ENCODE measurements around the gene MINDY4B. TPM values are rescaled to one million over a fixed set of nuclear protein-coding genes. Genes with fewer than 3 reads are reported as not detected.

MINDY4B gene
- total RNA-seq: not detected

DNA sequence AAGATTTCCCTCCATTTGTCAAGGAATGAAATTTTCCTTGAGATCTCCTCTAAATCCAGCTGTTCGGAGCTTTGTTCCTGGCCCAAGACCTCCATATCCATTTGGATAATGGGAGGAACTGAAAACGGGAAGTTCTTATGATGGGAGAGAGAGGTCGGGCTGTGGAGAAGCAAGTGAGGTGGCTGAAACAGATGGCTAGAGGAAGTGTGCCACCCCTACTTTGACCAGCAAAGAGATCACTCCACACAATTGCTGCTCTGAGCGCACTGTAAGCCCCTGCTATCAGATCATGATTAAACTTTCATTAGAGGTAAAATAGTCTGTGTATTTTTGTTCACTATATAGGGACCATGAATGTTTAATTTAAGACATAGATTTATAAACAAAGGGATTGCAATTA is at the start of gene MINDY4B:
Gene MINDY4B (minus strand): TSS at position 101 of the 400 bp plus-strand sequence. CDS start 0 bp downstream, at position 101.
- DNase-seq: no peak

DNA sequence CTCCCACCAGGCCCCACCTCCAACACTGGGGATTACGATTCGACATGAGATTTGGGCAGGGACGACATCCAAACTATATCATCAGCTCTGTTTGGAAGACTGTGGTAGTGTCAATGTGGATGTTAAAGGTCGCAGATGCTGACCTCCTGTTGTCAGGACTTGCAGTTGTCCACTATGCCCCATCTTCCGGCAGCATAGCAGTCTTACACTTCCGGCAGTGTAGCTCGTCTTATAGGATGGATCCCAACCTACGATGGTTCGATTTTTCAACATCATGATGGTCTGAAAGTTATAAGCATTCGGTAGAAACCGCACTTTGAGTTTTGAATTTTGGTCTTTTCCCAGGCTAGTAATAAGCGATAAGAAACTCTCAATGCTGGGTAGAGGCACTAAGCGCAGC is 46.7 kb upstream of the MINDY4B start:
- DNase-seq: no peak

DNA sequence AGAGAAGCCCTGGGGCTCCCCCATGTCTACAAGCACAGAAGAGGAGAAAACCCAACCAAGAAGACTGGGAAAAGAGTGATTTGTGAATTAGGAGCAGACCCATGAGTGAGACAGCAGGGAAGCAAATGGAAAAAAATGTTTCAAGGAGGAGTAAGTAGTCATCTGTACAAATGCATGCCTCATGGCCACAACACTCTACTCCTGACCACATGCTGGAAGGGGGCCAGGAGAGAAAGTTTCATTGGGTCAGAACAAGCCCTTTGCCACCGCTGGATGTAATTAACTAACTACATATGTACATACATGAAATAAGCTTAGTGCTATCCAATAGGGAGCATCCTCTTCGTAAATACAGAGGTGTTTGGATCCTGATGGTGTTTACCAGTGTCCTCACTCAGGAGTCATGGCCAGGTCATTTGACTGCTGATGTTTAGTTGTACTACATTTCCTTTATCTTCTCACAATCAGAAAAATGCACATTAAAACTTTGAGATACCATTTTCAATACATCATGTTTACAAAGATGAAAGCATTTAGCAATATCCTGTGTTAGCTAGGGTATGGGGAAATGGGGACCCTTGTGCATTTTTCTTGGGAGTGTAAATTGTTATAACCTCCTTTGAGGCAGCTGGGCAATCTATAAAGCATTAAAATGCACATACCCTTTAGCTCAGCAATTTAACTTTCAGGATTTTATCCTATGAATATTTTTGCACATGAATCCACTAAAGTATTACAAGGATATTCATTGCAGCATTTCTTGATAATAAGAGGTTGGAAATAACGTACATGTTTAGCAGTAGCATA is 40.2 kb upstream of the MINDY4B start:
- DNase-seq: no peak

DNA sequence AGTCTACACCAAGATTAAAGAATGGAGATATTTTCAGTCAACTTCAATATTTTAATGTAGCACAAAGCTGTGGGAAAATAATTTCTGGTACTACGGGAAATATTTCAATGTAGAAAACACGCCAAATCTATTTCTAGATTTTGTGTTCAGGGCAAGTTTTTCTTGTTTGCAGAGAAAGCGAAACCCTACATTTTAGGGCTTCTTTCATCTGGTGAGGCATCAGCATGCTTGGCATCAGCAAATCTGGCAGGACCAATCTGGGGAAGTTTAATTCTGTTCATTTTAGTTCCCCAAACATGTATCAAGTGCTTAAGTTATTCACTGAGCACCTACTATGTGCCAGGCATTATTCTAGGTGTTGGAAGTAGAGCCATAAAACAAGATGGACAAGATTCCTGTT is 37.0 kb upstream of the MINDY4B start:
- DNase-seq: no peak

DNA sequence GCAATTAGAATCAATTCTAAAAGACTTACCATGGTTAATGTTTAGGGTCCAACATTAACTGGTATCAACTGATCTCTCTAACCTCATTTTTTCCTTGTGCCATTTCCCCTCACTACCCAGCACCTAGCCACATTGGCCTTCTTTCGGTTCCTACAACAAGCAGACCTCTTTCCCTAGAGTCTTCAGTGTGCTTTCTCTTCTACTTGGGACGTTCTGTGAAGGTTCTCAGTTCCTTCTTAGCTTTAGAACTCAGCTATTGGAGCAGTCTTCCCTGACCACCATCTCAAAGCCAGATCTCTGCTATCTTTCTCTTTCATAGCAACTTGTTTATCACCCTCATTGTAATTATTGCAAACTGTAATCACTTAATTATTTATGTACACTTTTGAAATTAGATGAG is 31.5 kb upstream of the MINDY4B start:
- no peak for DNase-seq

DNA sequence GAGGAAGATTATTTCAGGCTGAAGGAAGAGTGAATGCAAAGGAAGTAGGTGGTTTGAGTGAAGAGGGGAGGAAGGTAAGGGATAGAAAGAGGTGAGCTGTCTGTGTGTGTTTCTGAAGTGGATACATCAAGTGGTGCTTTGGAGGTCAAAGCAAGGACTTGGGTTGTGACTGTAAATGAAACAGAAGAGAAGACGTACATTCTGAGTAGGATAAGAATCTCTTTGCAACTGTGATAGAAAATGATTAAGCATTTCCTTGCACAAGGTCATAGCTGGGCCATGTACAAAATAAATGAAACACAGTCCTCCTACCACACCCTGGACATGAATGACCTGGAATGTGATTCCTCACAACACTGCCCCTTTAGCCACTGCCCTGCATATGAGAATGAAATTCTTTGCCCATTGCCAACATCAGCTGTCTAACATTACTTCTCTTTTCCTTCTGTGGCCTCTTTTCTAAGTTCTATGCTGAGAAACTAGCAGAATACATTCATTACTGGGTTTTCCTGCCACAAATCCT is 28.3 kb upstream of the MINDY4B start:
- no peak for DNase-seq

DNA sequence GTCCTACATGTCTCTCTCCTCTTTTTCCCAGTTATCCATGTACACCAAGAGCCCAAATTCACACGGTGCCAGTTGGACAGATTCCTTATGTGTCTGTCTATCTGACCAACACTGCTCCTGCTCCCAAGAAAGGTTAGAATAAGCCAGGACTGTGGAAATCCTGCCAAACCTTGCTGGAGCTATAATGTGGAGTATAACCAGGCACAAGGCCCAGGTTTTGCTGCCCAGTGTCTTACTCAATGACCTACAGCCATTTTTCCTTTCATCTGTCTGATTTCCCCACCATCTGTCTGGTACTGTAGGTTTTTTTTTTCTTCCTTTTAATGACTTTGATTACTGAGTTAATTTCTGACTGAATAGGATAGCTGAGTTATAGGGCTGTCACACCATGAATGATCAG is 26.5 kb upstream of the MINDY4B start:
- DNase-seq: no peak

DNA sequence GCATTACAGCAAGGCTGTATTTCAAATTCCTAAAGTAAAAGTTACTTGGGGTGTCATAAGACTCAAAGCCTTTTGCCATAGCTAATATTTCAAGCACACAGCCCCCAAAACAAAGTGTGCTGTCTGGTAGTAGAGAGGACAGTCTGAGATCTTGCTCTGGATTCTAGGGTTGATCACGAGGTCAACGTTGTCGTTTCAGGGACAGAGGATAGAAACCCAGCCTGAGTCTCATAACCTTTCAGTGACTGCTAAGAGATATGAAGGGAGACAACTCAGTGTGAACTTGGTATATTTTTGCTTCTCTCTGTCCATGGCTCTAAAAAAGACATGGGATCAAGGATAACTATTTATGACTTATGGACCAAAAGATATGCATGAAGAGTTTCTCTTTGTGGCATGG is 25.6 kb upstream of the MINDY4B start:
- no peak for DNase-seq

DNA sequence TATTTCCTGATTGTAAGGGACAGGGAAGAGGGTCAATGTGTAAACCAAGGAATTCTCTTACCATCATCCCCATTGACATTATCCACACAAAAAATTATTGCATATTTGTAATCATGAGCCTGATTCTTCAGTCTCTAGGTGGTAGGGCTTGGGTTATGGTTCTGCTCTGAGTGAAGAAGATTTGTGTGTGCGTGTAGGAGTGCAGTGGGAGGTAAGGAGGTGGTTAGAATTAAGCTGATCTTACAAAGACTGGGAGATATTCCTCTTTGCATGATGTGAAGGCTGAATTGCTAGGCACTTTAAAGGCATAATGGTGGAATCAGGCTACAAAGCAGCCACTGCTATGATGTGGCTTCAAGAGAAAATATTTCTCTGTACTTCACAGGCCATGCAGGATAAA is 23.0 kb upstream of the MINDY4B start:
- DNase-seq: no peak

DNA sequence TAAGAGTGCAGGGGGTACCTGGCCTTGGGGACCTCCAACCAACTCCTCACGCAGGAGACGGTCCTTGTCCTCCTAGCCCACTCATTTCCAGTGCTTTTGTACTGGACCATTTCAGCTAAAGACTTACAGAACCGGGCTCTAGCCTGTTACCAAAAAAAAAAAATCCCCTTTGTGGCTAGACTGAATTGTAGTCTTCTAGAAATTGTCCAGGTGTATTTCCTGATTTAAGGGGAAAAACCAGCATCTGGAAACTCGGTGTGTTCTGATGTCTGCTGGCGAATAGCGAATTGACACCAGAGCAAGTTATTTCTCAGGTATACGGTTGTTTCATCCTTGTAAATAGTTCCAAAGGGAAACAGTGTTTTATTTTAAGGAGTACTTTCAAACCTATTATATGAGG is 21.1 kb upstream of the MINDY4B start:
- no peak for DNase-seq

DNA sequence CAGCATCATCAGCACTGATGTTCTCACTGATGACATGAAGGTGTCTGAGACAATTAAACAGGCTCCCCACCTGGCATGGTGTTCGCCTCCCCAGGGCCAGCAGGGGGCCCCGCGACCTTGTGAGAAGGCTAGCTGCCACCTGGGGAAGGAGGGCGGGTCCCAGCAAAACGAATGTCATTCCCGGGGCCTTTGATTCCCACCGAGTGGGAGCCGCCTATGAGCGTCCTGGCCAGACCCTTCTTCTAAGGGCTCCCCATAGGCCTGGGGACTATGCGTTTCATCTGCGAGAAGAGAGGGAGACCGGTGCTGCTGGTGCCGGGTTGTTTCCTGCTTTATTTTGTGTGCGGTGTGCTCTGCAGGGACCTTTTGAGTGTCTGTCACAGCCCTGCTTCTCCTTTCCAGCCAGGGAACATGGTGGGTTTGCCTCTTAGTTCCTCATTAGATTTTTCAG is 20.5 kb upstream of the MINDY4B start:
- no peak for DNase-seq

DNA sequence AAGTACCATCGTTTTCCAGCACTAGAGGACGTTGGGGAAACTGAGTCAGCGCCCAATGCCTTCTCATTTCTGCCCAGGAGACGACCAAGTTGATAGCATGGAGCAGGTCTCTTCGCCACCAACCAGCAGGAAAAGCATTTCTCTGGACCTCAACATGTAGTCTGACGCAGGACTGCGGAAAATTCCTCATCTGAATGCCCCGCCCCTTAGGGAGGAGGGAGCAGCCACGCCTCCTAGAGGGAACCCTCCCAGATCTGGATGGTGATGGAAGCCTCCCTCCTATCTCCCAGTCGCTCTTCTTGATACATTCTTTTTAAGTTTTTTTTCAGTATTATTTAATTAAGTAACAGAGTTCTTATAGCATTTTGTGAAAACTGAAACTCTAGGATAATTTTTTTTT is 17.4 kb upstream of the MINDY4B start:
- no peak for DNase-seq

DNA sequence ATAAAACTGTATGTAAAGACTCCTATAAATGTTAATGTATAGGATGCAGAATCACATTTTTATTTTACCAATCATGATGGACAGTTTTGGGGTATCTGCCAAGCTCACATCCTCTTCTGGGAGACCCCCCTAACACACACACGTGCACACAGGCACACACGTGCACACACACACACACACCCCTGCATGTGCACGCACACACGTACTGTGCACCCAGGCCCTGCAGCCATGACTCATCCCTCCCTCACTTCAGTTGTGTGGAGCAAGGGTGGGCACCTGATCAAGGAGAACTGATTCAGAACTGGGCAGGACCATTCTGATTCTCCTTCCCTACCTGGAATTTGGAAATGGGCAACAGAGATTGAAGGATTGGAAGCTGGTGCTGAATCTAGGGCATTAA is 16.0 kb upstream of the MINDY4B start:
- no peak for DNase-seq

DNA sequence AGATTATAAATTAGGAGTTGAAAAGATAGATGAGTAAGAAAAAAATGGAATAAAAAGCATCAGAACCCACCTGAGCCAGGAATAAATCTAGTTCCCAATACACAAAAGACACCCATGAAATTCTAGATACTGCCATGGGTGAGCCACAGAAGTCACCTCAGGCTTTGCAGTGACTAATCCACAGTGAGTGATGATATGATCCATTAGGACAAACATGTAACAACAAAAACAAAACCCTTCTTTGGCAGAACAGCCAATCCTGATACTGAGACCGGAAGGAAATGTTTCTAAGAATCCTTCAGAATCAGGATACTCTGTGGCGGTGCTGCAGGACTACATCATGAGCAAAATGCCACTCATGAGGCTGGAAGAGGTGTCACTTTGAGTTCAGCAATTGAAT is 15.0 kb upstream of the MINDY4B start:
- no peak for DNase-seq

DNA sequence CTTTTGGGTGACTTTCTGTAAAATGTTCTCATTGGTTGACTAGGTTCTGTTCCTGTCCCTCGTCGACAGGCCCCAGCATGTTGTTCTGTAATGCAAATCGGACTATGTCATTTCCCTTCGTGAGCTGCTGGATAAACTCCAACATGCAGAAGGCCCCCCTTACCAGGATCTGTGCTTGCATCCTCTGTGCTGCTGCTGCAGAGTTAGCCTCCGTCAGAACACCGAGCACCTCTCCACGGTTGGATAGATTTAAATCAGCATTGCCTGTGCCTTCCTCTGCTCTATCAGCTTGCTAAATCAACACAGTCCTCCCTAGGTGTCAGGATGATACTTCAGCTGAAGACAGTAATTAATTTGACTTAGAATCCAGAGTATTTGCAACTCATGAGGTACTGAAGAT is 12.7 kb upstream of the MINDY4B start:
- DNase-seq: no peak

DNA sequence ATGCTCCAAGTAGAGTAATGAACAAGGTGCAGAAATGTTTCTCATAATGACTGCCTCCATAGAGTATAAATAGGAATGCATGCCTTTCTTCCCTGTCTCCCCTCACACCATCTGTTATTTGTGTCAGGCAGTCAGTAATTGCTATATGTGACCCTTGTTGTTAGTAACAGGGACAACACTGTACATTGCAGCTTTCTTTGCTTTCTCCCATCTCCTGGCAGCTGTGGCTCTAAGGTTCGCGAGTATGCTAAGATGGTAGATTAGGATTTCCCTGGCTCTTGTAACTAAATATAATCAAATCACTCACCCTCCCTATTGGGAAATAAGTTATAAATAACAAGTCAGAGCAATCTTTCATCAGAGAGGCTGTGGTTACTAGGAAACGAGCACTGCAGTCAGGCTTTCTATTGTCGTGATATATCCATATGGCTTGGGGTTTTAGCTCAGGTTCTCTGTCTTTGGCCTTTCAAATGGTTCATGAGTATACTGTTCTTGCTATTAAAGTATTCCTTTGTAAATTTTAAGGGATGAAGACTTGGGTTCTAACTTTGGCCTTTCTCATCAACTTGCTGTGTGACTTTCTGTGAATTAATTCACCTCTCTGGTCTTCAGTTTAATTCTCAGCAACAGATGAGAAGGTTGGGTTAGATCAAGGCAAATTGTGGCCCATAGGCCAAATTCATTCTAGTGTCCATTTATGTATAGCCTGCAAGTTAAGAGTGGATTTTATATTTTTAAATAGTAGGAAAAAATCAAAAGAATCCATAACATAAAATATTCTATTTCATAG is 8.1 kb upstream of the MINDY4B start:
- DNase-seq: no peak

DNA sequence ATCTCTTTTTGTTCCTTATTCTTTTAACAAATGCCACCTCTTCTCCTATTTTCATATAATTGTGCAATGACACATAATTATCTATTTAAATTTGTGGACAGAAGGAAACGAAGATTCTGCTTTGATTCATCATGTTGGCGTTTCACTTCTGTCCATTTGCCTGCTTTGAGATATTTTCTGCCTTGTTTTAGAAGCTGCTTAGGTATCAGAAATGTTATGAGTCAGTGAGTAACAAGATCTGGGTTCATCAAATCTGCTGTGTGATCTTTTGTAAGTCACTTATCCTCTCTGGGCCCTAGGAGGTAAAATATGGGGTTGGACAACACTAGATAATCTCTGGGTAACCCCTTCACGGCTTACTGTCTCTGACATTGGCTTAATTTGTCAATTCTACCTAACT is 7.3 kb upstream of the MINDY4B start:
- no peak for DNase-seq

DNA sequence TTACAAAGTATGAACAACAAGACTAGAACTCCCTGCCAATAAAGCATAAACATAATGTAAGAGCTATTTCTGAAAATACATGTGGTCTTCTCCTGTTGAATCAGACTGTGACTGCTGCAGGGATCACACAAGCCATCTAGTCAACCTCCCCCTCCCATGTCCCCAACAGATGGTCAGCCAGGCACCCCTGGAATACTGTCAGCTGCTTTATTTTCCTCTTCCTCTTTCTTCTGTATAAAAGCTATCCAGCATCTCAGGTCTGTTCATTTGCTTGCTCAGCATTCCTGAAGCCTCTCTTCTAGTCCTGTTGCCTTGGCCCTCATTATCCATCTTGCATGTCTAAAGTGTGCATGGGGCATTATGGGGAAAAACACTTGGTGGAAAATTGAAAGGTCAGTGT is 6.5 kb upstream of the MINDY4B start:
- DNase-seq: no peak

DNA sequence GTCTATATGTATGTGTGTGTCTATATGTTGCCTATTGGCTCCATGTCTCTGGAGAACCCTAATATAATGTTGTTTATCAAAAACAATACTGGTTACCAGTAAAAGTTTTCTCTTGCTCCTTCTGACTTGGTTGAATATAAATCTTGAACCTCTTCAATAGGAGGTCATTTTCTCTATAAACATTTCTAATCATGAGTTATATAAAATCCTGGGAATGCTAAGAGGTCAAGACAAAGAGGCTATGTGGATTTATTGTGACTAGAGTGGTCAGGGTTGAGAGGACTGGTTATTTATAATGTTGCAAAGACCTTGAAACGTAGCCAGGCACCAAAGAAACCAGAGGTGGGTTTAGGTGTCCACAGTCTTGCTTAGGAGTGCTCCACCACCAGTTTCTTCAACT is 1.2 kb upstream of the MINDY4B start:
- no peak for DNase-seq

DNA sequence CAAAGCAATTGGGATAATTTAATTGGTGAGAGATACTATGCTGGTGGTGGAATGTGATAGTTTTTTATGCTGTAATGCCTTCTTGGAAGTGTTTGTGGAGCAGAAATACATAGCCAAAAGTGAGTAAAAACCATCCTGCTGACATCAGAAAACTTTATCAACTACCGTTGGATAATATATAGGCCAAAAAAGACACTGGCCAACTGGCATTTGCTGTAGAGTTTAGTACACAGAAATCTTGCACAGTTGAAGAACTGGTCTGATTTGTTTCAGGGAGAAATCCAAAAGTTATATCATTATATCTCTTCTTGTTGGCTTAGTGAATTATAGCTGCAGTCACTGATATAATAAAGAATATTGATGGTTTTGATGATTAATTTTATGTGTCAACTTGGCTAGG is 507 bp upstream of the MINDY4B start:
- DNase-seq: no peak

DNA sequence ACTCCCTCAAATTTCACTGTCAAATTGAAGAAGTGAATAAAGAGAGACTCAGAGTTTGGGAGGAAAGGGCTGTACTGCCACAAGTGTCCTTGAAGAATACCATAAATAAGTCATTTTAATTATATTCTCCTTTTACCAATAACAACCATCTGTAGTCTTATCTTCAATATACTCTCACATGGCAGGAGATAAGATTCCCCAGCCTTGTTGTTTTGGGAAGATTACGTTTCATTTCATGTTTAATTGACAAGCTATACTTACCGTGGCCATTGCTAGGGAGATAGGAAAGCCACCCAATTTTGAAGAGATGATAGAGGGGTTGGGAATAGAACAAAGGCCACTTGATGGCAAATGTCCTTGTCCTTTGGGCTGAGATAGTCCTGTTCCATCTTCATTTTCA is 2.3 kb downstream of the MINDY4B start:
- DNase-seq: no peak

DNA sequence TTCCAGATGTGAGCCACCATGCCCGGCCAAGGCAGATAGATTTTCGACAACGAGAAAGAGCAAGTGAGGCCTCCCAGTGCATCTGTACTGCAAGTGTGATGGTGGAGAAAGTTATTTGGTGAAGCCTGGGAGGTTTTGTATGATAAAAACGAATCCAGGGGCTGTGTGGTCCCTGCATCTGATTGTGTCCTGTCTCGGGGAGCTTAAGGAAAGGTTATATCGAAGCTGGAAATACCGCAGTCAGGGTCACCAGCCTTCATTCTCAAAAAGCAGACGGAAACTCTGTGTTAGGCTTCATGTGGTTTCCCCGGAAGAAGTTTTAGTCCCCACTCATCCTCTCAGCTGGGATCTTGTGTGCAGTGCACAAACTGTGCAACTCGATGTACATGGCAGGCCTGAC is 3.4 kb downstream of the MINDY4B start:
- no peak for DNase-seq

DNA sequence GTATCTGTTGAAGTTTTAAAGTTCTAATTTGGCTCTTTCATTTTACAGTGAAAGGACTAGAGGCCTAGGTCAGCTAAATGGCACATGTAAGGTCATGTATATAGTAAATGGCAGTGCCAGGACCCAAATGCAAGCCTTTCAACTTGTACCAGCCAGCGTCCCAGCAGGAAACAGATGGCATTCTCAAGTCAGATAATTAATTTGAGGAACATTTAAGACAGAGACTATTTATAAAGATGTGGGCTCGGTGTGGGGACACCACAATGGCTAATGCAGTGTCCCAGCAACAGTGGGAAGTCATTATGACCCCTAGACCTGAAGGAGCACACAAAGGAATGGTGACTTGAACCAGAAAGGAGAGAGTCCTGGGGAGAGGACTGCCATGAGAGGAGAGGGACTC is 6.1 kb downstream of the MINDY4B start:
- no peak for DNase-seq
